COLO829 (cell line): ENCODE results near the gene GINS2.

Experiments
- DNase-seq: peaks from one replicate; pipeline ENCODE4 v3.0.0; 2012; ENCODE audit warnings: low spot score

The GINS2 gene

GRCh38 chr16:85688586-85689284 lies at the start of gene GINS2:
GINS2 (minus strand) TSS chr16:85688954; CDS start chr16:85688898, 56 bp downstream.
- DNase-seq: peak; percentile 93

GRCh38 chr16:85736921-85737320 lies 48.2 kb upstream of the GINS2 start:
- DNase-seq: no peak

DNA sequence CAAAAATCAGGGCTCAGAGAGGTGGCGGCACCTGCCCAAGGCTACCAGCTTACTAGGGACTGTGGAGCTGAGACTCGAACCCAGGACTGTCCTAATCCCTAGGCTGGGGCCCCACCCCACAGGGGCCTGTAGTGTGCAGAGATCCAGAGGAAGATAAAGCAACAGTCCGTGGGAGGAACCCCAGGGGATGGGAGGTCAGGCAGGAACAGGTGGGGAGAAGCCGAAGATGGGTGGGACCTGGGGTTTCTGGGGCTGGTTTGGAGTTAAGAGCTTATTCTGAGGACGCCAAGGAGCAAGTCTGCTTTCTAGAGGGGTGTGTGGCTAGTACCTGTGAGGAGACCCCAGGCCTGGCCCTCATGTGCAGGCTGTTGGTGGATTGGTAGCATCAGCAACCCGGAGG lies 47.2 kb upstream of the GINS2 start:
- DNase-seq: no peak

DNA sequence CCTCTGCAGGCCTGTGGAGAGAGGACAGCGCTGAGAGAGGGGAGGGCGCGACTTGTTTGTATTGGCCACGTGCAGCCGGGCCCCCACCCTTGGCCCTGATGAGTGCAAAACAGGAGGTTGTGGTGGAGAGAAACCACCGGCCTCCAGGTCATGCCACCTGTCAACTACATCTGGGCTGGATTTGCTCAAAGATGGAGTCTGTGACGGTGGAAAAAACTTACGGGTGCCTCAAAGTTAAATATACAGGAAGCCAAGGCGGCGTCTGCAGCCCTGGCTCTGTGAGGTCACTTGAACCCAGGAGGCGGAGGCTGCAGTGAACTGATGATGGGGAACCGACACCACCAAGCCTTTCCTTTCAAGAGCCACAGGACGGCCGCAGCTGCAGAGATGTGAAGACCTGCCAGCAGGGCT lies 46.5 kb upstream of the GINS2 start:
- DNase-seq: no peak

- no peak for DNase-seq
Measured at GRCh38 chr16:85734311-85735017, 45.7 kb upstream of the GINS2 start.

DNA sequence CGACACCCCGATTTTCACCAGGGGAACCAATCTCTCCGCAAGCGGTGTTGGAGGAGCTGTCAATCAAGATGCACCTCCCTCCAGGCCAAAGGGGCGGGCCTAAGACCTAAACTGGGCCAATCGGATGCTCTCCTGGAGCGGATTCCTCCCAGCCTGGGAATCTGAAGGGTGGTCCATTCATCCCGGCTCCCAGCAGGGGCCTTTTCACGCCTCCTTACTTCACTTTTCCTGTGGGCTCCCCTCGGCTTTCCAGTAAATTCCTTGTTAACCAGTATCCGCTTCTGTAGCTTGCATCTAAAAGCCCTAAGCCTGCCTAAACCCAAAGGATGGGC lies 45.1 kb upstream of the GINS2 start:
- DNase-seq: no peak

DNA sequence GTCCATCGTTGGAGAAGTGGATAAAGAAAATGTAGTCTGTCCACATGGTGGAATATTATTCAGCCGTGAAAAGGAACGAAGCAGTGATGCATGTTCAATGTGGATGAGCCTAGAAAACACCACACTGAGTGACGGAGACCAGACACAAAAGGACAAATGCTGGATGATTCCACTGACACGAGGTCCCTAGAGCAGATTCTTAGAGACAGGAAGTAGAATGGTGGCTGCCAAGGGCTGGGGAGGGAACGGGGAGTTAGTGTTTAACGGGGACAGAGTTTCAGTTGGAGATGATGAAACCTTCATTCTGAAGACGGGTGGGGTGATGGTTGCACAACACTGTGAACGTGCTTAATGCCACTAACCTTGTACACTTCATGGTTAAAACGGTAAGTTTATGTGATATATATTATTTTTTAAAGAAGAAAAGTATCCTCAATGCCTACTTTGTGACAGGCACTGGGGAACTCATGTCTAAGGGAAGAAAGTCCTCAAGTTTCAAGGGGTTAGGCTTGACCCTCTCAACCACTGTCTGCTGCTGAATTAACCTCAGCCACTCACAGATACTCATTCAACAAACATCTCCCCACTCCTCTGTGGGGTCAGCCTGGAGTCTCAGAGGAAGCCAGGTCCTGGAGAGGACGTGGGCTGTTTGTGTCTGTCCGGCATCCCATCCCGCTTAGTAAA lies 44.5 kb upstream of the GINS2 start:
- DNase-seq: no peak

- no peak for DNase-seq
Measured at GRCh38 chr16:85731179-85731578, 42.4 kb upstream of the GINS2 start.

DNA sequence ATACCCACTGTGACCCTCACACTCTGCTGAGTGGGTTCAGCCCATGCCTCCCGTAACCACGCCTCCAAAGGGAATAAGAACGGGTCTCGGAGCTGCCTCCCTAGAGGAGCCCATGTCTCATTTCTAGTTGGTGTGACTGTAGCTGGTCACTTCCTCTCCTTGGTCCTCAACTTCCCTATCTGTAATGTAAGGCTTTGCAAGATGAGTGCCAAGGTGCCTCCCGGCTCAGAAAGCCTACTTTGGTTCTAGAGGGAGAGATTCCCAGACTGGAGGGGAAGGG lies 41.4 kb upstream of the GINS2 start:
- DNase-seq: no peak

DNA sequence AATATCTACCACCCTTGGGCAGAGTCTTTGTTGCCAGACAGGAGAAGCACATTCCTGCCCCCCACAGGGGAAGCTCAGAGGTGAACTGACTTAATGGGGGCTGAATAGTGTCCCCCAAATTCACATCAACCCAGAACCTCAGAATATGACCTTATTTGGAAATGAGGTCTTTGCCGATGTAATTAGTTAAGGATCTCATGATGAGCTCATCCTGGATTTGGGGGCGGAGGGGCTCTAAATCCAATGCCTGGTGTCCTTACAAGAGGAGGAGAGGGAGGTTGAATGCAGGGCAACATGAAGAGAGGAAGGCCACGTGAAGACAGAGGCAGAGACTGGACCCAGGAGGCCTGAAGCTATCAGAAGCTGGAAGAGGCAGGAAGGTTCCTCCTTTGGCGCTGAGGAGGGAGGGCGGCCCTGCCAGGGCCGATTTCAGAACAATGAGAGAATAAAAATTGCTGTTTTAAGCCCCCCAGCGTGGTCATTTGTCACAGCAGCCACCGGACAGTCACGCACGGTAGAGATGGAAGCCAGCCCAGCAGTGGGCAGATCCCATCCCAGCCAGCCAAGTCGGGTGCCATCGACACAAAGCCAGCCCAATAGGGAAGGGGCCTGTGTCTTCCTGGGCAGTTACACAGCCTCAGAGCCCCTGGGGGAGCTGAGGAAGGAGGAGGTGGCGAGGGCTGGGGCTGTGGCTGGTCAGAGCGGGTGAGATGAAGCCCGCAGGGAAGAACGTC lies 40.9 kb upstream of the GINS2 start:
- DNase-seq: no peak

DNA sequence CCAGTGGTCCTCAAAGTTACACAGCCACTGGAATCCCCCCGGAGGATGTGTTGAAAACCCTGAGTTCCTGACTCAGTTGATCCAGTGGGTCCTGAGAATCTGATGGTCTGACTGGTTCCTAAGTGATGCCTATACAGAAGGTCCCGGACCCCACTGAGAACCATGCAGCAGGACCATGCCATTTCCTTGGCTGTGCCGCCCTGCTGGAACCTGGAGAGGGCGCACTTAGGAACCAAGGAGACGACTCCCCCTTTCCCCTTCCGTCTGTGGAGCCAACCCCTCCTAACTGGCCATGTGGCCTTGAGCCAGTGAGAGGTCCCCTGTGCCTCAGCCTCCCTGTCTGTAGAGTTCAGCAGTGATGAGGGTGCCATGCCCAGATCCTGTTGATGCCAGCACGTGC lies 40.1 kb upstream of the GINS2 start:
- DNase-seq: no peak

DNA sequence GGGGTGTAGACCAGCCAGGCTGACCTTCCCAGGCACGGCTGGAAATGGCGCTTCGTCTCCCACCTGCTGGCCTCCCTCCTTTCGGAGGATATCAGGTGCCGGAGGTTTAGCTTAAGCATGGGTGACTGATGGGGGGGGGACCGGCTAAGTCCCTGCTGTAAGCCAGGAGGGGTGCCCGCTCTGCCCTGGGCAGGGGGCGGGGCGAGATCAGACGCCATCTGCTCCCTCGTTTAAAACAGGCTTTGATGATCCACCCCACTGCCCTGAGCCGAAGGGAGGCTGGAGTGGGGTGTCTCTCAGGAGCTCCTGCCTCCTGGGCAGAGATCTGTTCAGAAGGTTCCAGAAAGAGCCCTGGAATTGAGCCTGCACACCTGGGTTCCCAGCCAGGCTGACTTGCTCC lies 36.2 kb upstream of the GINS2 start:
- DNase-seq: no peak

DNA sequence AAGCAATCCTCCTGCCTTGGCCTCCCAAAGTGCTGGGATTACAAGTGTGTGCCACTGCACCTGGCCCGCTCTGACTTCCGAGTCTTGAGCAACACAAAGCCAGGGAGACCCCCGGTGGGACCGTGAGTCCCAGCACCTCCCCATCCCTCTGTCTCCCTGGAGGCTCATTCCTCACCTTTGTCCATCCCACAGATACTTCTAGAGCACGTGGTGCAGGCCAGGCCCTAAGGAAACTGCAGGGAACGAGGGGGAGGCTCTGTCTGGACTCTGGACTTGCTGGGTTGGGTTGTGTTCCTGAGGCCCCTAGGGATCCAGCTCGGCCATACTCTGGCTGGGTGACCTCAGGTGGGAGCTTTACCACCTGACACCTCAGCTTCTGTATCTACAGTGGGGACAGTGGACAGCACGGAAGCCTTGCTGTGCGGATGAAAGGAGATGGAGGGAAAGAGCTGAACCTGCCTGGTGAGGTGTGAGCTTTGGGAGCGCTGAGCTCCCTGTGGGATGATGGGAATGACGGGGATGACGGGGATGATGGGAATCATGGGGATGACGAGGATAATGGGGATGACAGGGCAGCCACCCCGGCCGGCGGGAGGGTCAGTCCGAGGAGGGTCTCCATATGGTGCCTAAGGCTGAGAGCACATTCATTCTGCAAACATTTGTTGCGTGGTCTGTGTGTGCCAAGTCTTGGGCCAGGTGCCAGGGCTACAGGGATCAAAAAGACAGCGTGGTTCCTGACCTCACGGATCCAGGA lies 35.5 kb upstream of the GINS2 start:
- no peak for DNase-seq

DNA sequence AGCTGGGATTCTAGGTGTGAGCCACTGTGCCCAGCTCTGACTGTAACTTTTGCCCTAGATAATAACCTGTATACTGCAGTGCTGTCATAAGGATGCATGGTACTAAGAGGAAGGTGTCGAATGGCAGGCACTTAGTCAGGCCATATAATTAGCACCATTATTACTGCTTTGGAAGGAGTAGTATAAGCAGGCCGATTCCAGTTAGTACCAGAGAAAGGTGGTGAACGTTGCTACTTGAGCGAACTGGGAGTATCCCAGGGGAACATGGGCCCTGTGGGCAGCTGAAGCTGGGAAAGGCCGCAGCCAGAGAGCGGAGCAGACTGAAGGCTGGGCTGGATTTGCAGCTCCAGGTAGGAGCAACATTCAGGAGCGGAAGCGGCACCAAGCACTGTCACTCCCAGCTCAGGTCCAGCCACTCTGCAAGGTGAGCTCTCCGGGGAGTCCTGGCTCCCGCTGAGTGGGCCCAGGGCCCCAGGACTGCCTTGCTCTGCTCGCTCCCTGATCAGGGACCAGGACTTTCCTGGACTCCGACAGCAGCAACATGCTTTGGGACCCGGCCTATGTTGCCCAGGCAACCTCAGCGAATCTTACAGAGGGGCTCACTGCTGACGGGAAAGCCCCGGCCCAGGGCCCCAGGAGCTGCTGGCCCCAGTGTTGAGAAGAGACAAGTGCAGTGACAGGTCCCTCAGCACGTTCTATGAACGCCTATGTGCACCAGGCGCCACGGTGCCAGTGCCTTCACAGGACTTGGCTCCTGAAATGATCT lies 33.6 kb upstream of the GINS2 start:
- no peak for DNase-seq

DNA sequence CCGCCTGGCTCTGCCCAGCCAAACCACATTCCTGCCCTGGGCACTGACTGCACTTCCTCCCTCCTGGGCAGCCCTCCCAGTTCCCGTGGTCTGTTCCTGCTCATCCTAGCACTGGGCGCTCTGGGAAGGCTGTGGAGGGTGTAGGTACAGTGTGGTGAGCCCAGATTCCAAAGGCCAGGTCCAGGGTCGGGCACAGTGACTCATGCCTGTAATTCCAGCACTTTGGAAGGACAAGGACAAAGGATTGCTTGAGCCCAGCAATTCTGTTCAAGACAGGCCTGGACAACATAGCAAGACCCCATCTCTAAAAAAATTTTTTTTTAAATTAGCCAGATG lies 31.5 kb upstream of the GINS2 start:
- DNase-seq: no peak

- DNase-seq: no peak
Measured at GRCh38 chr16:85719605-85720301, 31.0 kb upstream of the GINS2 start.

GRCh38 chr16:85718682-85719081 lies 29.9 kb upstream of the GINS2 start:
- no peak for DNase-seq

DNA sequence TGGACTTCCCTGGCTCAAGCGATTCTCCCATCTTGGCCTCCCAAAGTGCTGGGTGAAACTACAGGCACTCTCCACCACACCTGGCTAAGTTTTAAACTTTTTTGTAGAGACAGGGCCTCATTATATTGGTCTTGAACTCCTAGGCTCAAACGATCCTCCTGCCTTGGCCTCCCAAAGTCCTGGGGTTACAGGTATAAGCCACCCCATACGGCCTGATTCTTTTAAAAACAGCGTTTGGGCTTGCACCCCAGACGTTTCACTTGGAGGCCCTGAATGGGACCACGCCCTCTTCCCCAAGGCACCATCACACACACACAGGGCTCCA lies 29.4 kb upstream of the GINS2 start:
- no peak for DNase-seq

DNA sequence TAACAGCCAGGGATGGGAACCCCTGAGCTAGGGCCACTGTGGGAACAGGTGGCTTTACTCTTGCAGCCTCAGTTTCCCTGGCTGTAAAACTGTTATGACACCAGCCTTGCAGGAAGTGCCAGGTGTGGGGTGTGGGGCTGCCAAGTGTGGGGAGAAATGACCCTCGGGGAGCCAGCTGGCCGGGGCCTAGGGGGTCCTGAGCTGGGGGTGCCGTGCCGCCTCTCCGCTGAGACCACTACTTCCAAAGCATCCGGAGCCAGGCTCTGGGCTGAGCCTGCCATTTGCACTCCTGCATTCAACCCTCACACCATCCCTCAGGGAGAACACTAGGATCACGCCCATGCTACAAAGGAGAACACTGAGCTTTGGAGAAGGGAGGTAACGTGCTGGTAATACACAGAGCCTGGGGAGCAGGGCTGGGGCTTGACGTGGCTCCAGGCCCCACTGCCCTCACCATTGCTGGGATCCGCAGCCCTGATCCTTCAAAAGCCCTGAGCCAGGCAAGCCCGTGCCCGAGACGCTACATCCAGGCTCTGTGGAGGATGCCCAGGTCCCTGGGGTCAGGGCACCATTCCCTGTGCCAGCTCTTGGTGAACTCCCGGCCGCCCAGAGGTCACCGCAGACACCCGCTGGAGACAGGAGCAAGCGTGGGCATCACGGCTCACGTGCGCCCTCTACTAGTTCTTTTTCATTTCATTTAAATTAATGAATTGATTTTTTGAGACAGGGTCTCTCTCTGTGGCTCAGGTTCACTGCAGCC lies 28.8 kb upstream of the GINS2 start:
- DNase-seq: peak; percentile 48

GRCh38 chr16:85716680-85717038 lies 27.9 kb upstream of the GINS2 start:
- peak; percentile 79 for DNase-seq
